Measurements from ENCODE around the gene LRRC7. TPM values are rescaled to one million over a fixed set of nuclear protein-coding genes. Genes with fewer than 3 reads are reported as not detected.

The LRRC7 gene
- total RNA-seq, 1 experiment from 2014 or later = 0.14 TPM

- TF ChIP-seq, protein P1, sequence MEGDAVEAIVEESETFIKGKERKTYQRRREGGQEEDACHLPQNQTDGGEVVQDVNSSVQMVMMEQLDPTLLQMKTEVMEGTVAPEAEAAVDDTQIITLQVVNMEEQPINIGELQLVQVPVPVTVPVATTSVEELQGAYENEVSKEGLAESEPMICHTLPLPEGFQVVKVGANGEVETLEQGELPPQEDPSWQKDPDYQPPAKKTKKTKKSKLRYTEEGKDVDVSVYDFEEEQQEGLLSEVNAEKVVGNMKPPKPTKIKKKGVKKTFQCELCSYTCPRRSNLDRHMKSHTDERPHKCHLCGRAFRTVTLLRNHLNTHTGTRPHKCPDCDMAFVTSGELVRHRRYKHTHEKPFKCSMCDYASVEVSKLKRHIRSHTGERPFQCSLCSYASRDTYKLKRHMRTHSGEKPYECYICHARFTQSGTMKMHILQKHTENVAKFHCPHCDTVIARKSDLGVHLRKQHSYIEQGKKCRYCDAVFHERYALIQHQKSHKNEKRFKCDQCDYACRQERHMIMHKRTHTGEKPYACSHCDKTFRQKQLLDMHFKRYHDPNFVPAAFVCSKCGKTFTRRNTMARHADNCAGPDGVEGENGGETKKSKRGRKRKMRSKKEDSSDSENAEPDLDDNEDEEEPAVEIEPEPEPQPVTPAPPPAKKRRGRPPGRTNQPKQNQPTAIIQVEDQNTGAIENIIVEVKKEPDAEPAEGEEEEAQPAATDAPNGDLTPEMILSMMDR (IDR thresholded peaks at IDR 0.05; ENCODE audit: unreplicated experiment) = no peak
- intact Hi-C loops (cut with micrococcal nuclease; ENCODE audit: unreplicated experiment) = no loop called here
- no TSS peak for BruUV-seq (replicated peaks)
- H3K36me3 Mint-ChIP-seq (ENCODE audit: insufficient read depth, unreplicated experiment) = no peaks in the 10 kb centered on the region
- no peak for DNase-seq
- H3K27ac Mint-ChIP-seq (ENCODE audit: unreplicated experiment) = no peak overlapping the region
- CTCF ChIA-PET = no interaction called here
- H3K4me1 Mint-ChIP-seq (ENCODE audit: low read depth, unreplicated experiment) = no peaks in the 10 kb centered on the region
- H3K9me3 Mint-ChIP-seq (ENCODE audit: low read depth, unreplicated experiment) = peaks cover 7% of the 10 kb centered on the region
- no peaks in the 10 kb centered on the region for H3K27me3 Mint-ChIP-seq (ENCODE audit: unreplicated experiment)
- no peak overlapping the region for H3K4me3 Mint-ChIP-seq (ENCODE audit: low read depth, unreplicated experiment)
Measured at GRCh38 chr1:69911301-69911801, 343.6 kb downstream of the LRRC7 start.

GRCh38 chr1:69913977-69914376, 346.3 kb downstream of the LRRC7 start:
- no peak overlapping the region for H3K27ac Mint-ChIP-seq (ENCODE audit: unreplicated experiment)
- H3K36me3 Mint-ChIP-seq (ENCODE audit: insufficient read depth, unreplicated experiment) = no peaks in the 10 kb centered on the region
- TF ChIP-seq, protein P1 (IDR thresholded peaks at IDR 0.05; ENCODE audit: unreplicated experiment) = no peak
- CTCF ChIA-PET = no interaction called here
- H3K27me3 Mint-ChIP-seq (ENCODE audit: unreplicated experiment) = no peaks in the 10 kb centered on the region
- no peaks in the 10 kb centered on the region for H3K4me1 Mint-ChIP-seq (ENCODE audit: low read depth, unreplicated experiment)
- intact Hi-C loops (cut with micrococcal nuclease; ENCODE audit: unreplicated experiment) = no loop called here
- no peak for DNase-seq
- H3K4me3 Mint-ChIP-seq (ENCODE audit: low read depth, unreplicated experiment) = no peak overlapping the region
- H3K9me3 Mint-ChIP-seq (ENCODE audit: low read depth, unreplicated experiment) = peaks cover 8% of the 10 kb centered on the region
- no TSS peak for BruUV-seq (replicated peaks)

DNA sequence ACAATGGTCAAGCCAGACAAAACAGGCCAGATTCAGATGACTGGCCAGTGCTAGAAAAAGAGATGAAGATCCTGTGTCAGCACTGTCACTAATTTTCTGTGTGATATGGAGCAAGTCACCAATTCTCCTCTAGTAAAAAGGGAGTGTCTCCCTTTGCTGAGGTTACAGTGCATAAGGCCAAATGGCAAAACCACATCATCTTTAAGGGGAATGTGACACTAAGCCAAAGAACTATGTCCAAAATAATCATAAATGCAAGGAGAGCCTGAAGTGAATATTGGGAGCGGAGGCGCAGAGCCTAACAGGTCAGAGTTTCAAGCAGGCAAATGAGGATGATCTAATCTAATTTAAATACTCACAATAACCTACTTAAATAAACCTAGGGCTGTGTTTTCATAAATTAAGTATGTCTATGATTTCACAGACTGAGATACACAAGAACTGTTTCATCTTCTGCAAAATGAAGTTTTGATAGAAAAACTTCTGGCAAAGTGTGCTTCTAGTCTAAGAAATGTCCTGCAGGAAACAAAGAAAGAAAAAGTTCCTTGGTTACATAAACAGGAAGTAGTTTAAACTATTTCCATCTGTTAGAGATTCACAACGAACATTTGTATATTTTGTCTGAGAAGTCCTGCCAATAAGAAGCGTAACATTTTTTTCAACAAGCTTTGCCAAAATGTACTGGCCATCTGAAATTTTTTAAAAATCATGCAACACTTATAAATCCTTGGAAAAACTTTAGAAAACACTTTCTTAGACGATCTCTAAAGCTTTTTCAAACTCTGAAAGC, 347.4 kb downstream of the LRRC7 start:
- no peak for DNase-seq
- Mint-ChIP-seq H3K36me3 (ENCODE audit: insufficient read depth, unreplicated experiment) (no peaks in the 10 kb centered on the region), H3K27ac (ENCODE audit: unreplicated experiment) (no peak overlapping the region), H3K9me3 (ENCODE audit: low read depth, unreplicated experiment) (peaks cover 6% of the 10 kb centered on the region), H3K27me3 (ENCODE audit: unreplicated experiment) (no peaks in the 10 kb centered on the region), H3K4me1 (ENCODE audit: low read depth, unreplicated experiment) (no peaks in the 10 kb centered on the region), H3K4me3 (ENCODE audit: low read depth, unreplicated experiment) (no peak overlapping the region)
- intact Hi-C loops (cut with micrococcal nuclease; ENCODE audit: unreplicated experiment) = no loop called here
- TF ChIP-seq, protein P1 (IDR thresholded peaks at IDR 0.05; ENCODE audit: unreplicated experiment) = no peak
- no TSS peak for BruUV-seq (replicated peaks)
- CTCF ChIA-PET = no interaction called here

DNA sequence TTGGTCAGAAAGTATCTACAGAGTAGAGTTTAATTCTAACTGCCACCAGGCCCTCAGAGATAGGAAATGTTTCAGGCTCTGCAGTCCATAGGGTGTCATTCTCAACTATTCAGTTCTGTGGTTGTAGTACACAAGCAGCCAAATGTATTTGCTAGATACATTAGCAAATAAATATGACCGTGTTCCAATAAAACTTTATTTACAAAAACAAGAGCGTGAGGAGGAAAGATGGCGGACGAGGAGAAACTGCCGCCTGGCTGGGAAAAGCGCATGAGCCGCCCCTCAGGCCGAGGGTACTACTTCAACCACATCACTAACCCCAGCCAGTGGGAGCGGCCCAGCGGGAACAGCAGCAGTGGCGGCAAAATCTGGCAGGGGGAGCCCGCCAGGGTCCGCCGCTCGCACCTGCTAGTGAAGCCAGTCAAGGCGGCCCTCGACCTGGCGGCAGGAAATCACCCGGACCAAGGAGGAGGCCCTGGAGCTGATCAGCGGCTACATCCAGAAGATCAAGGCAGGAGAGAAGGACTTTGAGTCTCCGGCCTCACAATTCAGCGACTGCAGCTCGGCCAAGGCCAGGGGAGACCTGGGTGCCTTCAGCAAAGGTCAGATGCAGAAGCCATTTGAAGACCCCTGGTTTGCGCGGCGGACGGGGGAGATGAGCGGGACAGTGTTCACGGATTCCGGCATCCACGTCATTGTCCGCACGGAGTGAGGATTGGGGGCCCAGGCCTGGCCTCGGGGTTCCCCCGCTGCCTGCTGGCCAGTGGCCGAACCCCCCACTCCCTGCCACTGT, 351.6 kb downstream of the LRRC7 start:
- Mint-ChIP-seq H3K27ac (ENCODE audit: unreplicated experiment) (no peak overlapping the region), H3K9me3 (ENCODE audit: low read depth, unreplicated experiment) (peaks cover 5% of the 10 kb centered on the region), H3K4me1 (ENCODE audit: low read depth, unreplicated experiment) (no peaks in the 10 kb centered on the region), H3K27me3 (ENCODE audit: unreplicated experiment) (no peaks in the 10 kb centered on the region), H3K4me3 (ENCODE audit: low read depth, unreplicated experiment) (no peak overlapping the region), H3K36me3 (ENCODE audit: insufficient read depth, unreplicated experiment) (no peaks in the 10 kb centered on the region)
- TF ChIP-seq, protein P1 (IDR thresholded peaks at IDR 0.05; ENCODE audit: unreplicated experiment) = no peak
- BruUV-seq (replicated peaks) = no TSS peak
- DNase-seq = no peak
- intact Hi-C loops (cut with micrococcal nuclease; ENCODE audit: unreplicated experiment) = no loop called here
- CTCF ChIA-PET = no interaction called here
